GM19193 (cell line): ENCODE data around the gene L3MBTL4.

Experiments
- POLR2A ChIP-seq: IDR thresholded peaks from 4 replicates; pipeline ENCODE4 v1.6.1; 2011; ENCODE audit not compliant: insufficient read depth, insufficient read length; ENCODE audit errors: extremely low read depth

Gene L3MBTL4

GRCh38 chr18:6414723-6415417 is at the start of gene L3MBTL4:
Gene L3MBTL4 (minus strand): TSS chr18:6414911. CDS start chr18:6311625, 103,286 bp downstream.
- no peak for TF ChIP-seq POLR2A

GRCh38 chr18:6452194-6452593 is 37.5 kb upstream of the L3MBTL4 start:
- no peak for TF ChIP-seq POLR2A

GRCh38 chr18:6449213-6449612 is 34.5 kb upstream of the L3MBTL4 start:
- TF ChIP-seq POLR2A, result no peak

GRCh38 chr18:6444466-6445228 is 29.9 kb upstream of the L3MBTL4 start:
- no peak for TF ChIP-seq POLR2A

GRCh38 chr18:6441200-6441599 is 26.5 kb upstream of the L3MBTL4 start:
- no peak for TF ChIP-seq POLR2A

GRCh38 chr18:6437937-6438818 is 23.5 kb upstream of the L3MBTL4 start:
- no peak for TF ChIP-seq POLR2A

- no peak for TF ChIP-seq POLR2A
Measured at GRCh38 chr18:6435731-6436130, 21.0 kb upstream of the L3MBTL4 start.

GRCh38 chr18:6434987-6435709 is 20.4 kb upstream of the L3MBTL4 start:
- TF ChIP-seq POLR2A, result no peak

GRCh38 chr18:6434481-6434880 is 19.8 kb upstream of the L3MBTL4 start:
- no peak for TF ChIP-seq POLR2A

GRCh38 chr18:6431659-6432318 is 17.1 kb upstream of the L3MBTL4 start:
- TF ChIP-seq POLR2A, result no peak

- TF ChIP-seq POLR2A, result no peak
Measured at GRCh38 chr18:6428851-6429395, 14.2 kb upstream of the L3MBTL4 start.

- no peak for TF ChIP-seq POLR2A
Measured at GRCh38 chr18:6427286-6427685, 12.6 kb upstream of the L3MBTL4 start.

GRCh38 chr18:6423289-6423688 is 8.6 kb upstream of the L3MBTL4 start:
- TF ChIP-seq POLR2A, result no peak
